Non-pigmented ciliary epithelial cell (primary cell): ENCODE results near the gene TAC3.
"Not testable (repeated sequence)": the region's sequence is repeated elsewhere in the genome, so short reads cannot be mapped to it uniquely, and the experiment has no call there.

Experiments
- DNase-seq: peaks from one replicate; pipeline ENCODE4 v3.0.0-alpha.2; 2010; ENCODE audit warnings: low read depth

The TAC3 gene

DNA sequence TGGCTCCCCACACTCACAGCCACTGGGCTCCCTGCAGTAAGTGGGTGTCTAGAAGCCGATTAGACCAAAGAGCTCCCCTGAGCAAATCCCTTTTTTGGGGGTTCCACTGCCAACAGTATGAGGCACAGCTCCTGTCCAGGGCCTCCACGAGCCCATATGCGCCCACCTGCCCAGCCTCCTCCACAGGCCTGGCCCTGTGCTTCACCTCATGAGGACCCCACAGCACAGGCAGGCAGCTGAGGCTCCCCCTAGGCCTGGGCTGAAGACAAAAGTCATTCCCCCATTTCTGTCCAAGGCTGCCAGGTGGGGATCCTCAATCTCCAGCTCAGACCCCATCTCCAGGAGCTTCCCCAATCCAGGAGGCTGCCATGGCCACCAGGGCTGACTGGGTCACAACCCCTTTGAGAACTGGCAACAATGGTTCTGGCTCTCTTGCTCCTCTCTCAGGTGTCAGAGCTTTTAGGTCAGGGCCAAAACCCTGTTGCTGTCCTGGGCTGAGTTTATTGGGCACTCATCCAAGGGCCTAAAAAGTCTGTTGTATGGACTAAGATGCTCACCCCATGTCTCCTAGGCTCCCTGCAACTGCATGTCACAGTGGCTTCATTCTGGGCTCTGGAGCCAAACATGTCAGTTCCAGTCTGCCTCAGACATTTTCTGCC lies 33.6 kb downstream of the TAC3 start:
- not testable (repeated sequence) for DNase-seq

DNA sequence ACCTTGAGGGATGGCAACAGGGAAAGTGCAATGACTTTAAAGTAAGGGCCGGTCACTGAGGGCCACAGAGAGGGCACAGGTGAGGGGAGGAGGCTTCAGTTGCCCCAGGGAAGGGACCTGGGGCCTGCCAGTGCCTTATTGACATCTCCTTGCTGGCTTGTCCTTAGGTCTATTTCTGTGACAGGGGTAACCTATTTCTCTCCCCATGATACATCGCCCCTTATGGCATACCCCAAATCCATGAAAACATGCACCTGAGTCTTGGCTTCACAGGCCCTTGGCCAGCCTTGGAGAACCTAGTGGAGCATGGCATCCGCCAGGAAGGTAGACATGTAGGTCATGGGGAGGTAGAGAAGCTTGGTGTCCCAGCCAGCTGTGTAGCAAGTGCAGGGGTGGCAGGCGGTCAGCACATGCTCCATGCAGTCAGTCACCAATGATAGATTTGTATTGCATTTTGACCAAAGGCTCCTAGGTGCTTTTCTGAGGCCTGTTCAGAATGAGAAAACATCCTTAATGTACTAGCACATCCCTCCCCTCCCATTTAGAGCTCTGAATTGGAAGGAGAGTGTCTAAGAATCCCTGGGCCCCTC lies 35.3 kb downstream of the TAC3 start:
- DNase-seq: no peak

DNA sequence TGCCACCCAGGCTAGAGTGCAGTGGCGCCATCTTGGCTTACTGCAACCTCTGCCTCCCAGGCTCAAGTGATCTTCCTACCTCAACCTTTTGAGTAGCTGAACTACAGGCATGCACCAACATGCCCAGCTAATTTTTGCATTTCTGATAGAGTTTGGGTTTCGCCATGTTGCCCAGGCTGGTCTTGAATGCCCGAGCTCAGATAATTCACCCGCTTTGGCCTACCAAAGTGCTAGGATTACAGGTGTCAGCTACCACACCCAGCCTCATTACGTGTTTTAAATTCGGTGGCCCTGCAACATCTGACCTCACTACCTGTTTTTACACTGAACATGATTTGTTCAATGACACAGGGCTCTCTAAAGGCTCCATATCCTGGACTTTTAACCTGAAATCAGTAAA lies 36.1 kb downstream of the TAC3 start:
- DNase-seq: no peak

DNA sequence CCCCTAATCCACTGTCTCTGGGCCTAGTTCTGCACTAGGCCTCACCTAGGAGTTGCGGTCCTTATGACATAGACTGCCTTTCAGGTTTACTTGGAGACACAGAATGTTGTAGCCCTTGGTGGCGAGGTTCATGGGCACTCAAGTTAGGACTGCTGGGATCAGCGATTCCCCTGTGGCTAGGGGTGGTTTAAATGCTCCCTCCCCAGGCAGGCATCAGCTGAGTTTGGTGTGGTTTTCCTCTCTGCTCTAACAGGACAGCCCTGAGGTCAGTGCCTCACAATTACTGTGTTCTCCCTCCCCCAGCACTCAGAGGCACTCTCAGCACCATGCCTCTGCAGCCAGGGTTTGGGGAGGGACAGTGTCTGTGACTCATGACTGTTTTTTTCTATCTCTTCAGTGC lies 36.7 kb downstream of the TAC3 start:
- DNase-seq: no peak

DNA sequence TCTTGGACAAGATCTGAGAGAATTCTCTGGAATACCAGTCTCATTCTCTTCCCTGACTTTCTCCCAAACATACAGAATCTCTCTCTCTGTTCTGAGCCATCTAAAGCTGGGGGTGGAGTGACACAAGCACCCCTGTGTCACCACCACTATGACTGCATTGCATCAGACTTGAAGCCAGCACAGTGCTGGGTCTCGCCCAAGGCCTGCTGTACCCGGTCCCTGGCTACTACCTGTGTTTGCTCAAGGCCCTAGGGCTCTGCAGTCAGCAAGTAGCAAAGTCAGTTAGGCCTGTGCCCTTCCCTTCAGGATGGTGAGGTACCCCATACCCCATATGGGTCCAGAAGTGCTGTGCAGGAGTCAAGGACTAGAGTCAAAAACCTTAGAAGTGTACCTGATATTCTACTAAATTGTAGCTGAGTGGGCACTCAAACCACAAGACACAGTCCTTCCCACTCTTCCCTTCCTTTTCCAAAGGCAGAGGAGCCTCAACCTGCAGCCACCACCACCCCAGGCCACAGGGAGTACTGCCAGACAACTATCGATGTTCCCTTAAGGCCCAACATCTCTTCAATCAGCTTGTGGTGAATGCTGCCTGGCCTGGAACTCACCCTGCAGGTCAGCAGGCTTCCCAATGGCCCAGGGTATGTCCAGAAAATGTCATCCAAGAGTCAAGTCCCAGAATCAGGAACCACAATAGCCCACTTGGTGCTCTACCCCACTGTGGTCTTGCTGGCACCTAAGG lies 37.8 kb downstream of the TAC3 start:
- no peak for DNase-seq

DNA sequence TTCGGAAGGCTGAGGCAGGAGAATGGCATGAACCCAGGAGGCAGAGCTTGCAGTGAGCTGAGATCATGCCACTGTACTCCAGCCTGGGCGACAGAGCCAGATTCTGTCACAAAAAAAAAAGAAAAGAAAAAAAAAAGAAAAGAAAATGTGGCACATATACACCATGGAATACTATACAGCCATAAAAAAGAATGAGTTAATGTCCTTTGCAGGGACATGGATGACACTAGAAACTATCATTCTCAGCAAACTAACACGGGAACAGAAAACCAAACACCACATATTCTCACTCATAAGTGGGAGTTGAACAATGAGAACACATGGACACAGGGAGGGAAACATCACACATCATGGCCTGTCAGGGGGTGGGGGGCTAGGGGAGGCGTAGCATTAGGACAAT lies 39.0 kb downstream of the TAC3 start:
- not testable (repeated sequence) for DNase-seq

DNA sequence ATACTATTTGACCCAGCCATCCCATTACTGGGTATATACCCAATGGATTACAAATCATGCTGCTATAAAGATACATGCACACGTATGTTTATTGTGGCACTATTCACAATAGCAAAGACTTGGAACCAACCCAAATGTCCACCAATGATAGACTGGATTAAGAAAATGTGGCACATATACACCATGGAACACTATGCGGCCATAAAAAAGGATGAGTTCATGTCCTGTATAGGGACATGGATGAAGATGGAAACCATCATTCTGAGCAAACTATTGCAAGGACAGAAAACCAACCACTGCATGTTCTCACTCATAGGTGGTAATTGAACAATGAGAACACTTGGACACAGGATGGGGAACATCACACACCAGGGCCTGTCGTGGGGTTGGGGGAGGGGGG lies 42.1 kb downstream of the TAC3 start:
- not testable (repeated sequence) for DNase-seq

DNA sequence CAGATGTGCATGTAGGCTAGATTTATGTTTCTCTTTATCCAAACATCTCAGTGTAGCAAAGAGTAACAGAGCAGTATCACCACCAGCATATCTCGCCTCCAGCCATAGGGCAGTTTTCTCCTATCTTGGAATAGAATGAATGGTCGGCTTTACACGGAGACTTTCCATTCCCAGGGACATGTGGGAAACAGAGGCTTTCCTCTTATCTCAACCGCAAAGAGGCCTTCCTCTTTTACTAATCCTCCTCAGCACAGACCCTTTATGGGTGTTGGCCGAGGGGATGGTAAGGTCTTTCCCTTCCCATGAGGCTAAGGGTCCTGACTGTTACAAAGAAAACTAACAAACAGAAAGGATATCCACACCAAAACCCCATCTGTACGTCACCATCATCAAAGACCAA lies 47.4 kb downstream of the TAC3 start:
- not testable (repeated sequence) for DNase-seq

DNA sequence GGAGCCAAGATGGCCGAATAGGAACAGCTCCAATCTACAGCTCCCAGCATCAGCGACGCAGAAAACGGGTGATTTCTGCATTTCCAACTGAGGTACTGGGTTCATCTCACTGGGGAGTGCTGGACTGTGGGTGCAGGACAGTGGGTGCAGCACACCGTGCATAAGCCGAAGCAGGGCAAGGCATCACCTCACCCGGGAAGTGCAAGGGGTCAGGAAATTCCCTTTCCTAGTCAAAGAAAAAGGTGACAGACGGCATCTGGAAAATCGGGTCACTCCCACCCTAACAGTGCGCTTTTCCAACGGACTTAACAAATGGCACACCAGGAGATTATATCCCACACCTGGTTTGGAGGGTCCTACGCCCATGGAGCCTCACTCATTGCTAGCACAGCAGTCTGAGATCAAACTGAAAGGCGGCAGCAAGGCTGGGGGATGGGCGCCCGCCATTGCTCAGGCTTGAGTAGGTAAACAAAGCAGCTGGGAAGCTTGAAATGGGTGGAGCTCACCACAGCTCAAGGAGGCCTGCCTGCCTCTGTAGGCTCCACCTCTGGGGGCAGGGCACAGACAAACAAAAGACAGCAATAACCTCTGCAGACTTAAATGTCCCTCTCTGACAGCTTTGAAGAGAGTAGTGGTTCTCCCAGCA lies 50.2 kb downstream of the TAC3 start:
- DNase-seq: not testable (repeated sequence)

DNA sequence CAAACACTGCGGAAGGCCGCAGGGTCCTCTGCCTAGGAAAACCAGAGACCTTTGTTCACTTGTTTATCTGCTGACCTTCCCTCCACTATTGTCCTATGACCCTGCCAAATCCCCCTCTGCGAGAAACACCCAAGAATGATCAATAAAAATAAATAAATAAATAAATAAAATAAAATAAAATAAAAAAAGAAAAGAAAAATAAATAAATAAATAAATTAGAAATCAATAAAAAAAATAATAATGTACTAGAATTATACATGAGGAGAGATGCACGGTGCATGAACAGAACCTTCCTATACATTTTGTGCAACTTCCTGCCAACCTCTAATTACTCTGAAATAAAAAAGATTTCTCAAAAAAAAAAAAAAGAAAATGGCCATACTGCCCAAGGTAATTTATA lies 51.2 kb downstream of the TAC3 start:
- not testable (repeated sequence) for DNase-seq

DNA sequence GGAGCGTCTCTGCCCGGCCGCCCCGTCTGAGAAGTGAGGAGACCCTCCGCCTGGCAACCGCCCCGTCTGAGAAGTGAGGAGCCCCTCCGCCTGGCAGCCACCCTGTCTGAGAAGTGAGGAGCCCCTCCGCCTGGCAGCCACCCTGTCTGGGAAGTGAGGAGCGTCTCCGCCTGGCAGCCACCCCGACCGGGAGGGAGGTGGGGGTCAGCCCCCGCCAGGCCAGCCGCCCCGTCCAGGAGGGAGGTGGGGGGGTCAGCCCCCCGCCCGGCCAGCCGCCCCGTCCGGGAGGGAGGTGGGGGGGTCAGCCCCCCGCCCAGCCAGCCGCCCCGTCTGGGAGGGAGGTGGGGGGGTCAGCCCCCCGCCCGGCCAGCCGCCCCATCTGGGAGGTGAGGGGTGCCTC lies 52.8 kb downstream of the TAC3 start:
- DNase-seq: not testable (repeated sequence)

DNA sequence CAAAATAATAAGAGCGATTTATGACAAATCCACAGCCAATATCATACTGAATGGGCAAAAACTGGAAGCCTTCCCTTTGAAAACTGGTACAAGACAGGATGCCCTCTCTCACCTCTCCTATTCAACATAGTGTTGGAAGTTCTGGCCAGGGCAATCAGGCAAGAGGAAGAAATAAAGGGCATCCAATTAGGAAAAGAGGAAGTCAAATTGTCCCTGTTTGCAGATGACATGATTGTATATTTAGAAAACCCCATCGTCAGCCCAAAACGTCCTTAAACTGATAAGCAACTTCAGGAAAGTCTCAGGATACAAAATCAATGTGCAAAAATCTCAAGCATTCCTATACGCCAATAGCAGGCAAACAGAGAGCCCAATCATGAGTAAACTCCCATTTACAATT lies 54.1 kb downstream of the TAC3 start:
- not testable (repeated sequence) for DNase-seq
